ENCODE results near the gene JAZF1. TPM values are rescaled to one million over a fixed set of nuclear protein-coding genes. Genes with fewer than 3 reads are reported as not detected.

JAZF1 gene
- 1 to 10 TPM; 5.2 to 7.6 TPM for total RNA-seq

DNA sequence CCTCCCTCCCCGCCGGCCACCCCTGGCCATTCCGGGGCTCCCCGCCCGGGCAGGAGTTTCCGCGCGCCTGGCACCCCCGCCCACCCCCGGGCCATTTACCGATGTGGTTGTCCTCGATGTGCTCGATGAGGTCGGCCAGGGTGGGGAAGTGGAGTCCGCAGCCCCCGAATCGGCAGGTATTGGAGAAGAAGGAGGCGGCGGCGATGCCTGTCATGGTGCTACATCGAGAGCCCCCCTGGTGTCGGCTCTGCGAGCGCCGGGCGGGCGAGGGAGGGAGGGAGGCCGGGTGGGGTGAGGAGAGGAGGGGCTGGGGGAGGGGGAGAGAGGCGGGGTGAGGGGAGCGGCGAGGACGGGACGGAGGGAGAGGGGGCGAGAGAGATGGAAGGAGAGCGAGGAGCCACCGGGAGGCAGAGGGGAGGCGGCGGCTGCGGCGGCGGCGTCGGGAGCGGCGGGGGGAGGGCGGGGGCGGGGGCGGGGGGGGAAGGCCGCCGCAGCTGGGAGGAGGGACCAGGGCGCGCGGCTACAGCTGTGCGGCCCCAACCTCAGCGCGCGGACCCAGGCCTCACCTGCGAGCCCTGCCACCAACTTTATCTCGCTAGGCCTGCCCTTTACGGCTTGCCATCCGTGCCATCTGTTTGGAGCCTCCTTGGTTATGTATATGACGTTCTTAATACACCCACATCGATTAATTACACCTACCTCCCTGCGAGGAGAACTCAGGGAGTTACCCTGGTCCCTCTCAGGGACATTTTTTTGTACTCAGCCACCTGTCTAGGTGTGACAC is at the start of gene JAZF1:
TSS of gene JAZF1 (minus strand) at position 432 of the 784 bp plus-strand sequence.
- ChIA-PET POLR2A (no interaction called here), CTCF (no interaction called here)
- Mint-ChIP-seq H3K4me1 (peaks cover 13% of the 10 kb centered on the region), H3K4me3 (peak within 1 kb of the TSS; percentile 77), H3K9me3 (no peaks in the 10 kb centered on the region), H3K27ac (peak within 1 kb of the TSS; percentile 77), H3K36me3 (ENCODE audit: low read depth) (peaks cover 3% of the 10 kb centered on the region), H3K27me3 (peaks cover 33% of the 10 kb centered on the region)
- DNase-seq, result peak; percentile 42

DNA sequence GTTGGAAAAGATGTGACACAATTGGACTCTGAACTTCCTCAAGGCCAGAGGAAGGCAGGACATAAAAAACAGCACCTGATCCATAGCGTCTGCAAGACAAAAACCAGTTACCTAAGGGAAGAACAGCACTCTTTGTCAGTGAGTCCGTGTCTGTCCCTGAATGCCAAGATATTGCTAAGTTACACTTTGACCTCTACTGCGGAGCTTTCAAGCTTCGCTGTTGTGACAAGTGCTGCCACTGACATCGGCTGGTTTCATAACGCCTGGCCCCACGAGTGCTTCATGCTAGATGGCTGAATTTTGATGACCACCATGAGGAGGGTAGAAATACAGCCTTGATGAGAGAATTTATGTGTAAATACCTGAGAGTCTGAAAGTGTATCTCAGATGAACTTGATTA is 49.7 kb upstream of the JAZF1 start:
- POLR2A ChIA-PET, result no interaction called here
- CTCF ChIA-PET, result no interaction called here
- H3K4me1 Mint-ChIP-seq, result no peaks in the 10 kb centered on the region

DNA sequence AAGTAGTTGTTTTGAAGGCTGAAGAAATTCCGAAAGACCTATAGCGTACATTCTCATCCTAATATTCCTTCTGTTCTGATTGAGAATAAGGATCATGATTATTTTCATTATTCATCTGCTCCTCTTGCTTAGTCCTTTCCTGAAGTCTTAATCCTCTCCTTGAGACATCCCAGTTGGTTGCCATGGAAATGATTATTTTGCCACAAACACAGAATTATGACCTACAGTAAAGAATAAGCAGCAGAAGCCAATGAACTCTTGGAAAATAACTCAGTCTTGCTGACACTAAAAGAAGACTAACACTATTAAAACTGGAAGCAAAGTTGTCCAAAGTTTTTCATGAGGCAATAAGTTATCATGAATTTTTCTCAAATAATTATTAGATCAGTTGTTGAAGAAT is 47.8 kb upstream of the JAZF1 start:
- Mint-ChIP-seq H3K36me3 (ENCODE audit: low read depth) (no peaks in the 10 kb centered on the region), H3K4me1 (no peaks in the 10 kb centered on the region), H3K27me3 (peaks cover 15% of the 10 kb centered on the region), H3K9me3 (no peaks in the 10 kb centered on the region), H3K27ac (no peak overlapping the region), H3K4me3 (no peak overlapping the region)
- ChIA-PET POLR2A (no interaction called here), CTCF (no interaction called here)
- no peak for DNase-seq

More for the DNA sequence above, 49.7 kb upstream of the JAZF1 start:
- Mint-ChIP-seq H3K36me3 (ENCODE audit: low read depth) (no peaks in the 10 kb centered on the region), H3K27ac (no peak overlapping the region), H3K4me3 (no peak overlapping the region), H3K27me3 (peaks cover 12% of the 10 kb centered on the region), H3K9me3 (no peaks in the 10 kb centered on the region)
- no peak for DNase-seq

DNA sequence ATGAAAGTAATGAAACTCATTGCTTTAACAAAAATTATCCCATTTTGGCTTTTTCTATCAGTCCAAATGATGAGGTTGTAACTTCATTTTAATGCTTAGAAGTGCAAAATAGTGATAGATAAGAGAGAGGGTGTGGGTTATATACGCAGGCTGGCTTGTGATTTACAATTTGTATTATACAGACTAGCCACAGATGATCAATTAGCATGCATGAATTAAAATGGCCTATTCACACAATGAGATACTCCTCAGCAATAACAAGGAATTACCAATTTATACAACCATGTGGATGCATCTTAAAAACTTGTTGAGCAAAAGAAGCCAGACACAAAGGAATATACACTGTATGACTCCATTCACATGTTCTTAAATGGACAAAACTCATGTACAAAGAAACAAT is 45.4 kb upstream of the JAZF1 start:
- ChIA-PET POLR2A (no interaction called here), CTCF (no interaction called here)
- Mint-ChIP-seq H3K27me3 (peaks cover 10% of the 10 kb centered on the region), H3K27ac (no peak overlapping the region), H3K4me3 (no peak overlapping the region), H3K9me3 (no peaks in the 10 kb centered on the region), H3K4me1 (no peaks in the 10 kb centered on the region), H3K36me3 (ENCODE audit: low read depth) (no peaks in the 10 kb centered on the region)
- no peak for DNase-seq

DNA sequence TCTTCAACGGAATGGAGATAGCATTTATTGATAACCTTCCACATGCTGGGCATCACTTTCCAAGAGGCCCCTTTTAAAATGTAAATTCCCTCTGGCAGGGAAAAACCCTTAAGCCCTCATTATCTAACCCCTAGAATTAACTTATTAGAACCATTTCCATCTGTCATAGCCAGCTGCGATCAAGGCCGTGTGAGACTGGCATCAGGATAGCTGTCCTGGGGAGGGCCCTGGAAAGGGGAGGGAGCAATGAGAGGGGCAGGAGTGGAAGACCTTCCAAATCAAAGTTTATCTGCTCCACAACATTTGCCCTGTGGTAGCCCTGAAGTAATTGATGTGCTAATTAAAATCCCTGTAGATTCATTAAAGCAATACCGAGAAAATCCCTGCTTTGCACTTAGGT is 45.0 kb upstream of the JAZF1 start:
- Mint-ChIP-seq H3K27ac (no peak overlapping the region), H3K4me1 (no peaks in the 10 kb centered on the region), H3K4me3 (no peak overlapping the region), H3K36me3 (ENCODE audit: low read depth) (no peaks in the 10 kb centered on the region), H3K27me3 (peaks cover 14% of the 10 kb centered on the region), H3K9me3 (no peaks in the 10 kb centered on the region)
- DNase-seq, result no peak
- POLR2A ChIA-PET, result no interaction called here
- CTCF ChIA-PET, result no interaction called here

DNA sequence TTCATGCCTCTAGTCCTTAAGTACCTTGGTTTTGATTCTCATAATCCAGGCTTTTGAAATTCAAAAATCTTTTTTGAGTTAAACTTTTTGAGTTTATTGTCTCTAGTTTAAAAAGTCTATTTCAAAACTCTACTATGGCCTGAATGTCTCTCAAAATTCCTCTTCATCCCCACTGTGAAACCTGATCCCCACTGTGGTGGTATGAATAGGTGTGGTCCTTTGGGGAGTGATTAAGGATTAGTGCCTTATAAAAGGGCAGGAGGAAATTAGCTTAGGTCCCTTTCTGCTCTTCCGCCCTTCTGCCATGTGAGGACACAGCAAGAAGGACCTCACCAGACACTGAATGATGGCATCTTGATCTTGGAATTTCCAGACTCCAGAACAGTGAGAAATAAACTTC is 44.1 kb upstream of the JAZF1 start:
- CTCF ChIA-PET, result no interaction called here
- H3K27me3 Mint-ChIP-seq, result peaks cover 16% of the 10 kb centered on the region
- POLR2A ChIA-PET, result no interaction called here
- H3K9me3 Mint-ChIP-seq, result no peaks in the 10 kb centered on the region
- no peaks in the 10 kb centered on the region for H3K36me3 Mint-ChIP-seq (ENCODE audit: low read depth)
- no peak for DNase-seq
- H3K27ac Mint-ChIP-seq, result no peak overlapping the region
- no peaks in the 10 kb centered on the region for H3K4me1 Mint-ChIP-seq
- H3K4me3 Mint-ChIP-seq, result no peak overlapping the region

DNA sequence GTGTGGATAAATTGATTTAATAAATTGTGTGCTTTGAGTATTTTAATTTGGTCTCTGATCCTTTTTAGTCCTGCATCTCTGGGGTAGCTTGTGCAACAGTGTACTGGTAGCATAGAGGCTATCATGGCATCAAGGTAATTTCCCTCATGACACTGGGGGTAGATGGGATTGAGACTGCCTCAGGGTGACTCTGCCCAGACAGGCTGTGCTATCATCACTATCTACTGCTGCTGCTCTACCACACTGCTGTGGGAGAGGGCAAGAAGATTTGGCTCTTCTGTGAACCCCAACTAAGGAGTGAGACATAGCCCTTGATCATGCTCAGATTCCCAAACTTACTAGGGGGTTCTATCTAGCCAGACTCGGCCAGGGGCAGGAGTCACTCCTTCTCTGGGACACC is 43.6 kb upstream of the JAZF1 start:
- Mint-ChIP-seq H3K9me3 (no peaks in the 10 kb centered on the region), H3K36me3 (ENCODE audit: low read depth) (no peaks in the 10 kb centered on the region), H3K4me1 (no peaks in the 10 kb centered on the region), H3K27ac (no peak overlapping the region), H3K4me3 (no peak overlapping the region), H3K27me3 (peaks cover 20% of the 10 kb centered on the region)
- ChIA-PET POLR2A (no interaction called here), CTCF (no interaction called here)
- DNase-seq, result no peak

DNA sequence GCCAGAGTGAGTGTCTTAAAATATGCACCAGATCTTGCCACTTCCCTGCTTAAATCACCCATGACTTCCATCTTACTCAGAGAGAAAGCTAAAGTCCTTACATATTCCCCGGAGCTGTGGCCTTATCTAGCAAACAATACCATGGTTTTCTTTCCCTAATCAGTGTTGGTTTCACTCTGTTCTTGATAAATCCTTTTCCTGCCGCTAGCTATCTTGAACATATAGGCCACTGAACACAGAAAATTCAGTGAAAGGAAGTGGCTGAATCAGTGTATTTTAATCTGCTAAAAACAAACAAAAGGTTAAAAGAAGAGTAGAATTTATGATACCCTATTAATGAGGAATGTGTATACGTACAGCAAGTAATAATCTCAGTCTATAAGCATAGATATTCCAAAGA is 42.0 kb upstream of the JAZF1 start:
- POLR2A ChIA-PET, result no interaction called here
- no peaks in the 10 kb centered on the region for H3K9me3 Mint-ChIP-seq

DNA sequence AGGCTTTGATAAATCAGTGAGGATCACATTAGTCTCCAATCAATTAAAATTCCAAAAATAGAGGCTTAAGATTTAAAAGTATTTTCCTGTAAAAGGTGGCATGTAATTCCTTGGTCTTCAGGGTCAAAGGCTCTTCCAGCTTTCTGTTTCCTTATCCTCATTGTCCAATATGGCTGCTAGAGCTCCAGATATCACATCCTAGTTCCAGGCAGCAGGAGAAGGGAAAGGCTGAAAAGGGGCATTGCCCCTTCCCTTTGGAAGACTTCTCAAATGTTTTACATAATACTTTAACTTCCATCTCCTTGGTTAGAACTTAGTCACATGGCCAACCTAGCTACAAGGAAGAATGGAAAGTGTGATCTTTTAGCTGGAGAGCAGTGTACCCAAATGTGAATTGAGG is 39.2 kb upstream of the JAZF1 start:
- H3K27me3 Mint-ChIP-seq, result peaks cover 17% of the 10 kb centered on the region
- H3K4me3 Mint-ChIP-seq, result no peak overlapping the region
- no peak overlapping the region for H3K27ac Mint-ChIP-seq
- no peaks in the 10 kb centered on the region for H3K9me3 Mint-ChIP-seq
- no peaks in the 10 kb centered on the region for H3K36me3 Mint-ChIP-seq (ENCODE audit: low read depth)
- ChIA-PET CTCF (no interaction called here), POLR2A (no interaction called here)
- no peak for DNase-seq
- no peaks in the 10 kb centered on the region for H3K4me1 Mint-ChIP-seq

More for the DNA sequence above, 42.0 kb upstream of the JAZF1 start:
- Mint-ChIP-seq H3K4me1 (no peaks in the 10 kb centered on the region), H3K27ac (no peak overlapping the region), H3K36me3 (ENCODE audit: low read depth) (no peaks in the 10 kb centered on the region), H3K27me3 (peaks cover 15% of the 10 kb centered on the region), H3K4me3 (no peak overlapping the region)
- CTCF ChIA-PET, result no interaction called here
- no peak for DNase-seq

DNA sequence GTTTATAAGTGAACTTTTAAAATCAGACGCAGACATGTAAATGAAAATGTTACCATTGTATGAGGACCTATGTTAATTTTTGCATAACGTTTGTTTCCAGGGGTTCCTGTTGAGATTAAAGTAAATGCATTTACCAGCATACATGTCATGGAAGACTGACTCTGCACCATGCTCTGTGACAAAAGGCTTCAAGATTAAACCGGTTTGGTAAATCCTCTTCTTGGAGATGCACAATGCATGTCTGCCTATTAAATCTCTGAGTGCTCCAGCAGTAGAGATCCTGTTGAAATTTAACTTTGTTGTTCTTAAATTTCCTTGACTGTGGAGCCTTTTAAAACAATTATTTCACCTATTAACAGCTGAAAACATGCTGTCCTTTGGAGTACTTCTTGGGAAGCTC is 36.5 kb upstream of the JAZF1 start:
- no peak overlapping the region for H3K27ac Mint-ChIP-seq
- ChIA-PET POLR2A (no interaction called here), CTCF (no interaction called here)
- H3K27me3 Mint-ChIP-seq, result peaks cover 15% of the 10 kb centered on the region
- H3K36me3 Mint-ChIP-seq (ENCODE audit: low read depth), result no peaks in the 10 kb centered on the region
- DNase-seq, result no peak
- no peaks in the 10 kb centered on the region for H3K9me3 Mint-ChIP-seq
- no peaks in the 10 kb centered on the region for H3K4me1 Mint-ChIP-seq
- H3K4me3 Mint-ChIP-seq, result no peak overlapping the region

DNA sequence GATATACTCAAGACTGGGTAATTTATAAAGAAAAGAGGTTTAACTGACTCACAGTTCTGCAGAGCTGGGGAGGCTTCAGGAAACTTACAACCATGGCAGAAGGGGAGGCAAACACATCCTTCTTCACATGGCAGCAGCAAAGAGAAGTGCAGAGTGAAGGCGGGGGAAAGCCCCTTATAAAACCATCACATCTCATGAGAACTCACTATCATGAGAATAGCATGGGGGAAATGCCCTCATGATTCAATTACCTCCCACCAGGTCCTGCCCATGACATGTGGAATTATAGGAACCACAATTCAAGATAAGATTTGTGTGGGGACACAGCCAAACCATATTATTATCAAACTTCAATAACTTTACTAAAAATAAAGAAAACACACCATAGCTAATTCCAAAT is 30.4 kb upstream of the JAZF1 start:
- H3K27ac Mint-ChIP-seq, result no peak overlapping the region
- H3K4me3 Mint-ChIP-seq, result no peak overlapping the region
- ChIA-PET CTCF (interaction anchor here (0.6 kb wide), 1 partner anchor 10 kb away, joined by 3 read pairs; no protein-coding TSS in a partner anchor), POLR2A (no interaction called here)
- H3K27me3 Mint-ChIP-seq, result peaks cover 10% of the 10 kb centered on the region
- no peak for DNase-seq
- H3K9me3 Mint-ChIP-seq, result peaks cover 22% of the 10 kb centered on the region
- H3K4me1 Mint-ChIP-seq, result peaks cover 19% of the 10 kb centered on the region
- H3K36me3 Mint-ChIP-seq (ENCODE audit: low read depth), result peaks cover 8% of the 10 kb centered on the region

DNA sequence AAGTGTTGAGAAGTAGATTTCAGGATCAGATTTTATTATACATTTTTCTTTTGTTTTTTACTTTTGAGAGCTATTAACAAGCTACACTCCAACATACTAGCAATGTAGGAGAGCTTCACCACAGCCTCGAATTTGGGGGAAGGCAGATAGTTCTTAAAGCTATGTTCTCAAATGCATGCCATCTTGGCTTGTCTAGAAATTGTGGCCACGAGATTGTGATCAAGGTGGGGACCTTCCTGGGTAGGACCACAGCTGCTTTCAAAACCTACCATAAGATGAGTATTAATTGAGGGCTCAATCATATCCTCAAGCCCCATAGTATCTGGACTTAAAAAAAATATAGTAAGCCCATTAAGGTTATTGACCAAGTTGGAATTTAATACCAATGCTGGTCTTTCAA is 27.9 kb upstream of the JAZF1 start:
- H3K4me1 Mint-ChIP-seq, result peaks cover 19% of the 10 kb centered on the region
- no peak overlapping the region for H3K27ac Mint-ChIP-seq
- H3K4me3 Mint-ChIP-seq, result no peak overlapping the region
- DNase-seq, result no peak
- peaks cover 22% of the 10 kb centered on the region for H3K9me3 Mint-ChIP-seq
- ChIA-PET CTCF (interaction anchor here (0.6 to 0.7 kb wide), 2 partner anchors 13 to 238 kb away, joined by 3 to 5 read pairs; no protein-coding TSS in a partner anchor), POLR2A (no interaction called here)
- H3K36me3 Mint-ChIP-seq (ENCODE audit: low read depth), result peaks cover 8% of the 10 kb centered on the region
- H3K27me3 Mint-ChIP-seq, result peaks cover 11% of the 10 kb centered on the region

DNA sequence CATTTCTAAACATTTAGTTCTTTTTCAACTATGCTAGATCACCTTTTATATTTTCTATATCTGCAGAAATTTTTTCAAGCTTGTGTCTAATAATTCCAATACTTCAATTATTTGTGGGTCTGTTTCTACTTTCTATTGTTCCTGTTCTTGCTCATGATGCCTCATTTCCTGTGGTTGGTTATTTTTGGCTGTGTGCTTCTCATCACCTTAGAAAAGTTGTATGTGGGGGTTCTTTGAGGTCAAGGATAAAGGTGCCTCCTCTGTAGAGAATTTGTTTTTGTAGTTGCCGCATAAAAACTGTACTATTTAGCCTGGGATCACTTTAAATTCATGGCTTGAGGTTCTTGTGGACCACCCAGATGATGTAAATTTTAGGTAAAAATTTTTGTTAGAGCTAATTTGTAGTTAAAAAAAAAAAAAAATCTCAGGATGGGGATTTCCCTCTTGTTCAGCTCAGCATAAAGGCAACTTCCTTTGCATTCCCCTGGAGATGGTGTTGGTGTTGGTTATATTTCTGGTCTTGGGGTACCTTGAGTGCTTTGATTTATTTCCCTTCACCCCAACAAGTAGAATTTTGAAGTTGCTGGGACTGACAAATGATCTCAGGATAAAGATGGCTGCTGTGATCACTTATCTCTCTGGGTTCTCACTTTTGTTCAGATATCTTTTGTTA is 27.0 kb upstream of the JAZF1 start:
- CTCF ChIA-PET, result interaction anchor here (0.6 kb wide), 2 partner anchors 43 to 646 kb away, joined by 3 read pairs; no protein-coding TSS in a partner anchor
- Mint-ChIP-seq H3K4me3 (no peak overlapping the region), H3K4me1 (peaks cover 19% of the 10 kb centered on the region), H3K36me3 (ENCODE audit: low read depth) (peaks cover 8% of the 10 kb centered on the region), H3K27ac (peak overlapping the region; percentile 9), H3K27me3 (peaks cover 9% of the 10 kb centered on the region), H3K9me3 (peaks cover 22% of the 10 kb centered on the region)
- POLR2A ChIA-PET, result no interaction called here
- DNase-seq, result no peak

DNA sequence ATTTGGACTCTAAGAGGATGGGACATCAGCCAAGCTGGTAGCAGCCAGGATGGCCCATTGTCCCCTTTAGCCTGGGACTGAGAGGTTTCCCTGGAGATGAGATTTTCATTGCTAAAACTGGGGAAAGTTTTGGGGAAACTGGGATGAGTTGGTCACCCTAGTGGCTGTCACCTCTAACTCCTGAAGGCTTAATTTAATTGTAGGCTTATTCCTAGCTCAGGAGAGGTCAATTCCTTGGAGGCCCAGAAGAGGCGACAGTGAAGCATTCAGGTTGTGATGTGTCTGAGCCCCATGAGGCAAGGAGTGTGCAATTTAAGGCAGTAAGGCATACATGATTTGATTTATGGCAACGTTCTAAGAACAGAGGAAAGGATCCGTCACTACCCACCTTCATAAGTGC is 24.9 kb upstream of the JAZF1 start:
- DNase-seq, result no peak
- Mint-ChIP-seq H3K9me3 (peaks cover 22% of the 10 kb centered on the region), H3K27ac (no peak overlapping the region), H3K4me1 (peaks cover 19% of the 10 kb centered on the region), H3K36me3 (ENCODE audit: low read depth) (peaks cover 8% of the 10 kb centered on the region), H3K27me3 (peaks cover 16% of the 10 kb centered on the region), H3K4me3 (no peak overlapping the region)
- ChIA-PET CTCF (no interaction called here), POLR2A (no interaction called here)

All from activated CD4-positive, alpha-beta T cell treated with anti-CD3 and anti-CD28 coated beads, Interleukin-2, amount 10 ng/mL, durations not matched to agents 7 days and 5 days (primary cell).